GM19452 (cell line): ENCODE measurements around the gene TMIGD1.

Experiments
- ATAC-seq: cut with Tn5 transposase; IDR thresholded peaks from one replicate; pipeline ENCODE4 v1.9.1; 2021; ENCODE audit not compliant: unreplicated experiment

TMIGD1 gene

DNA sequence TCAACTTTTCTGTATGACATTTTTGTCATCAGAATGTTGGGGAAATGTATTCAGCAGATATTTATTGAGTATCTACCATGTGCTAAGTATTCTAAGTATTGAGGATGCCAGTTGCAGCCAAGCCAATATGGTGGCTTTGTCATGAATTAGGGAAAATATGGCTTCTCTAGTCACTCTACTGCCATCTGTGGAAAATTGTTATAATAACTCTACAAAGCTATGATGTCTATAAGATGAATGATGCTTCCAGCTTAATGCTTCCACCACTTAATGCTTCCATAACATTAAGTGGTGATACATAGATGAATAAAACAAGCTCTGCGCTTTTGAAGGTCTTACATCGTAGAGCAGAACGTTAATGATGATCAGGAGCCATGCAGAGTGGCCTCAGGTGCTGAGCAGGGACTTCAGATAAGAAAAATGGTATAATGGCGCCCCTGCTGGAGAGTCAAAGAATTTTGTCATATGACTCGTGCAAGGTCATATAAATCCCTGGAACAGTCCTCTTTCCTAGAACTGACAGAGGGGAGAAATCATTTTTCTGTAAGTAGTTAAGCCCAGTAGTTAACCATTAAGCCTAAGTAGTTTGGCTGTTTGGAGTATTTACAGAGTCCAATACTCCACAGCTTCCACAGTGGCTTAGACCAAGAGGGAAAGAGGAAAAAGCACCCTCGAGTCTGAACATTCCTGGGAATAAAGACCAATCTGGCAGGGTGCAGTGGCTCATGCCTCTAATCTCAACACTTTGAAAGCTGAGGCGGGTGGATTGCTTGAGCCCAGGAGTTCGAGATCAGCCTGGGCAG is 2.7 kb upstream of the TMIGD1 start:
- ATAC-seq = no peak

DNA sequence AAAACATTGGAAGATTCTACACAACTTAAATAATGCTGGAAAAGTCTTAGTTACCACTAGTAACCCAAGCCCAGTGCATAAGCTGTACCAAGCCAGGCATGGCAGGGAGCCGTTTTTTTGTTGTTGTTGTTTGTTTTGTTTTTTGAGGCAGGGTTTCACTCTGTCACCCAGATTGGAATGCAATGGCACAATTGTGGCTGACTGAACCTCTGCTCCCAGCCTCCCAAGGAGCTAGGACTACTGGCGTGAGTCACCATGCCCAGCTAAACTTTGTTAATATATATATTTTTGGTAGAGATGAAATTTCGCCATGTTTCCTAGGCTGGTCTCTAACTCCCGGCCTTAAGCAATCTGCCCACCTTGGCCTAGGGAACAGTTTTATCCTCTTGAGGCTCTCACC is 564 bp upstream of the TMIGD1 start:
- no peak for ATAC-seq

DNA sequence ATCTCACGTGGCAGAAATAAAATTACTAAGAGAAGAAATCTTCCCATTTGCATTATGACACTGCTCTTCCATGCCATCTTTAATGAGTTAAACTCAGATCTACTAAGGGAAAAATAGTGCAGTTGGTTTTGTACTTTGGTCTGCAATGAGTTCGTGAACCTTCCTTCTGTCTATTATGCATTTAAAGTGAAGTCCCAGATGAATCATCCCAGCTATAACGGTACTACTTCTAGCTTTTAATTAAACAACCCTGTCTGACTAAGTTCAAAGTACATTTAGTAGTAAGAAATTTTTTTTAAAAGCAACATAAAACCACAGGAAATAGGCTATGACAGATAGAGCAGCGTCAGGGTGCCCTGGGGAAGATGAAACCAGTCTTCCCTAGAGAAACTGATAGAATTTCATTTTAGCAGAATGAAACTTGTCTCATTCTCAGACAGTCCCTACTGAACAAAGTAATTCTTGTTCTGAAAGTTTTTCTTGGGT is 1.8 kb downstream of the TMIGD1 start:
- peak; percentile 60 for ATAC-seq

DNA sequence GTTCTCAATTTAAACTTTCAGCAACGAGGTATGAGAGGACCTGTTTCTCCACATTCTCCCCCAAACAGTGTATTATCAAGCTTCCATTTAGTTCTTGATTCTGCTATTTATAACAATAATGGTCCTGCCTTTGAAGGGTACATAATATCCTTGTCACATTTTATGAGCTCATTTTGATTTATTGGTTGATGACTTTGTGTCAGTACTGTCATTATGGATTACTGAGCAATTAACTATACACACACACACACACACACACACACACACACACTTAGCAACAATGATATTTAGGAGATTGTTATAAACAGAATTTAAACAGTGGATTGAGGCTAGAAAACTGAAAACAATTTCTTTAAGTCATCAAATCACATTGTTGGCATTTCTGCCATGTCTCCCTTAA is 7.0 kb downstream of the TMIGD1 start:
- ATAC-seq = no peak

DNA sequence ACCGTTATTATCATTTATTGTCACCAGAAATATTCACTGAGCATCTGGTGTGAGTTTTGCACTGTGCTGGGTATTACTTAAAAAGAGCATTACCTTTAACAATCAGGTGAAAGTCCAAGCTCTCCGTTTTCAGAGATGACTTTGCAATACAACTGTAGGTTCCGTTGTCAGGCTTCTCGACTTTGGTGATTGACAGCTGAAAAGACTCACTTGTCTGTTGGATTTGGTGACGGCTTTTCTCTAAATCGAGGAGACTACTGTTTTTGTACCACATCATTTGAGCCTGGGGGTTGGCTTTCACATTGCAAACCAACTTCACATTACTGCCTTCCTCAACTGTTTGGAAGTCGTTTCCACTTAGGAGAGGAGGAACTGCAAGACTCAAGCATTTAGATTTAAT is 9.1 kb downstream of the TMIGD1 start:
- no peak for ATAC-seq

DNA sequence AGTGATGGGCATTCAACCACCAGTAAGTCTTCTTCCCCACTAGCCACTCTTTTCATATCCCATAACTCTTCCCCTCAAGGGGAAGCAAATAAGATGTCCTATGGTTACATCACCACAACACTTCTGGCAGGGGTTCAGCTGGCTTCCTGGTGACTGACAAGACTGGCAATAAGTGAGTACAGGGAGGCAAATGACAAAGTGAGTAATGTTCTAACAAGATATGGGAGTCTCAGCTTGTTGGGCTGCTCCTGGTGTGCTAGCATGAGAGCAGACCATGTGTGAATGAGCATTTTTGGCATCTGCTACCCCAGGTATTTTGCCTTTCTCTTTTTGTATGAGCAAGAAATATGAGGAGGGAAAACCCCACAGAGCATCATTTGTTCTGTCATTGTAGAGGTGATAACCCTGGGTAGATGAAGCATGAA is 9.9 kb downstream of the TMIGD1 start:
- no peak for ATAC-seq

DNA sequence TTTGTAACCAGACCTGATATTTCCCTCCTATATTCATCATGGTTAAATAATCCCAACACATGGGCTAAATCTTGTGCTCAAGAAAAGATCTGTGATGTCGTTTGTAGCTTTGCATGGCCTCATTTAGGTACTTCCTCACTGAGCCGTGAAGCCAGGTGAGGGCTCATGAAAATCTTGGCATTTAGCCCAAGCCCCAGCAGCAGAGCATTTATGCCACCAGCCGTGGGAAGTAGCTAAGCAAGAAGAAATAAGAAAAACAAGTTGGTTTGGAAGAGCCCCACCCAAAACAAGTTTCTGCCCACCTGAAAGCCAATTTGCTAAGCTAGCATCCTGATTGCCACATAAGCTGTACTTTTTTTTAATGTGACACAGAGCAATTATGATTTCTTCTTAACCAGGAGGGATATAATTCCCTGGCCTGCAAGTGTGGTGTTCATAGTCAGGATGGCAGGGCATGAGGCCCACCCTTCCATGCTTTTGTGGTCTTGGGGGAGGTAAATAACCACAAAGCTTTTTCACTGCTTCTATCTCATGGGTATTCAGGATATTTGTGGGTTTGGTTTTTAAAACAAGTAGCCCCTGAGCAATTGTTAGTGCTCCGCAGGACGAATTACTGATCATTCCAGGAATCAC is 10.5 kb downstream of the TMIGD1 start:
- no peak for ATAC-seq

DNA sequence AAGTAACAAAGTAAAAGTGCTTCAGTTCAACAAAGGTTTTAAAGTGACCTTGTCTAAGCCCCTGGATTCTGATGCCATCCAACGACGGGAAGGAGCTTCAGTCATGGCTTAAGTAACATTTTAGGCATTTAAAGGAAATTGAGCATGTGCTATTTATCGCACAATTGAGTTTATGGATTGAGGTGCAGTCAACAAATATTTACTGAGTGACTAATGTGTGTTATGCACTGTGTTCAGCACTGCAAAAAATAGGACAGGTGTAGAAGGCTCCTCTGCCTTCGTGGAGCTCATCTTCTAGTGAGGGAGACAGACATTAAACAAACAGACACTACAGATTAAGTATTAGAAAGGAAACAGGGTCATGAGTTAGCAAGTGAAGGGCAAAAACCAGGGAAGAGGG is 12.5 kb downstream of the TMIGD1 start:
- no peak for ATAC-seq

DNA sequence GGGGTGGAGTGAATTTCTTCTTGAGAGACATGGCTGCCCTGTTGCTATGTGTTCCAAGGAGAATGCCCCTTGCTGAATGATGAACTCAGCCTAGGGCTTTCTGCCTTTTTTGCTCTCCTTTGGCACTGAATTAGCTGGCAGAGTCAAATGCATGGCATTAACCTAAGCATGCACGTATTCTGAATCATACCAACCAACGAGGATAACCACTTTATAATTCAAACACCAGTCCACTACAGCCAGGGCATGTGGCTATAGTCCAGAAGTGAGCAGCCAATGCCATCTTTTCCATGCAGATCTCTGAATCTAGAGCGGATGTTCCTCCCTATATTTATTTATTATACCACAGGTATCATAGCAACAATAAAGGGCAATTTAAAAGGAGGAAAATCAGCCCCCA is 15.7 kb downstream of the TMIGD1 start:
- ATAC-seq = no peak

DNA sequence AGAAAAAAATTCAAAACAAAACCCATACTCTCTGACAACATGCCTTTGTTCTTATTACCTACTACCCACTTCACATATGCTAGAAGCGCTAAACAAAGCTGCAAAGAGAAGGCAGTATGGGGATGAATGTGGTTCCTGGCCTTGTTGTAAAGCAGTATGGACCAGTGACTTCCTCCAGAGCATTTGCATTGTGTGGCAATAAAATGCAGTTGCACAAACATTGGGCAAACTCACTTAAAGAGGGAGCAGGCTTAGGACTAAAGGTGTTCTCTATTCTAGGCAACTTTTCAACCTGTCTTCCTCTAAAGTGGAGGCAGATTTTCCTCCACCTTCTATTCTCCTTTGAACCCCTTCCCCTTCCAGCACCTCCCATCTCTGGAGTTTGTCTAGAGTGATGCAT is 17.1 kb downstream of the TMIGD1 start:
- no peak for ATAC-seq

DNA sequence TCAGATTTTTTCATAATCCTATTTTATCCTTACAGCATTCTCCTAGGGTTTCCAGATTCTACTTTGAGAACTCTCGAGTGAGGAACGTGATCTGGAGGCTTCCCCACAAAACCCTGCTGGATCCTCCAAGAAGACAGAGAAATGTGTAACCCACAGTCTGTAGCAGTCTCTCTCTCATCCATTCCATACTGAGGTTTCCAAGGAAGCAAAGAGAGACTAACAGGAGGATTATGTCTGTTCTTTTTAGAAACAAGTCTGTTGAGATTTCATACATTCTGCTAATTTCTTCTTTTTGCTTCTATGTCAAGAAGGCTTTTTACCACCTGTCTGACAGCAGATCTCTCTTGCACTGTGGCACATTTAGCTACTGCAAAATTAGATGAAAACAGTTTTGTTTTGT is 18.8 kb downstream of the TMIGD1 start:
- no peak for ATAC-seq

DNA sequence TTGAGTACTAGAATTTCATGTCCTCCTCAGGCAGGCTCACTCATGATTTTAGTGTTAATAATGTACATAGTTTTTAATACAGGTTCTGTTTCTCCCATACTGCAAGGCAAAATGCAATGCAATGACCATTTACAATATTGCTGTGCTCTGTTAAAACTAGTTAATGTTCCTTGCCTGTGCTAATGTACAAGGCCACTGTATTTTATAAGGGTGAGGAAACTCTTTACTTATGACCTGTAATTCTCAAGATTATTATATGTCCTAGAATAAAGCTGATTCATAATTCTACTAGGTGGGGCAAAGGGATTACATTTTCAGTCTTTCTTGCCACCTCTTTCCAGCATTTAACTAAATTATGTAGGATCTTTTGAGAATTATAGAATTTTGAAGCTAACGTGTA is 19.4 kb downstream of the TMIGD1 start:
- no peak for ATAC-seq

DNA sequence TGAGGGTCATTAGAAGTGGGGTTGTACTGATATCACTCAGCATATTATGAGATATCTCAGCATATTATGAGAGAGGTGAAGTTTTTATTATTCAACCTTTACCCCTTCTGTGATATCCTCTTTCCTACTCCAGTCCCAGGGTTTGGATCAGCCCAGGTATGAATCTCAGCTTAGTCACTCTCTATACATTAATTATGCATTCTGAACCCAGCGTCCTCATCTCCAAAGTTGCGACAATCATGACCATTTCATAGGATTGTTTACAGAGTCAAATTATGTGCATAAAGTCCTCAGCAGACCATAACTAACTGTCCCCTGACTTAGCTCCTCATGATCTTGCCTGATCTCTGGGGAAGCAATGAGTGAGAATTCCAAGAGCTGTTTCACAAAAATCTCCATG is 21.6 kb downstream of the TMIGD1 start:
- ATAC-seq = no peak

DNA sequence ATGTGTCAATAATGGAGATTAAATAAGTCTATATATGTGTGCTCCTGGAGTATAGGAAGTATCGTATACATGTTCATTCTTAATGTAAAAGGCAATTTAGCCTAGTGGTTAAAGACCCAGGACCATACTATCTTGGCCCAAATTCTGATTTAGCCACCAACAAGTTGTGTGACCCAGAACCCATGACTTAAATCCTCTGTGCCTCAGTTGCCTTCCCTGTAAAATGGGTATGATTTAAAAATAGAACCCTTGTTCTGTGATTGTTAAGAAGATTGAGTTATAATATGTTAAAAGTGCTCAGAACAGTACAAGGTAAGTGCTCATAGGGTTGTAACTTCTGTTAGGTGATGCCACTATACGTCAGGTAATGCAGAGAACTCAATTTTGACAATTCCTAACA is 23.3 kb downstream of the TMIGD1 start:
- ATAC-seq = no peak

DNA sequence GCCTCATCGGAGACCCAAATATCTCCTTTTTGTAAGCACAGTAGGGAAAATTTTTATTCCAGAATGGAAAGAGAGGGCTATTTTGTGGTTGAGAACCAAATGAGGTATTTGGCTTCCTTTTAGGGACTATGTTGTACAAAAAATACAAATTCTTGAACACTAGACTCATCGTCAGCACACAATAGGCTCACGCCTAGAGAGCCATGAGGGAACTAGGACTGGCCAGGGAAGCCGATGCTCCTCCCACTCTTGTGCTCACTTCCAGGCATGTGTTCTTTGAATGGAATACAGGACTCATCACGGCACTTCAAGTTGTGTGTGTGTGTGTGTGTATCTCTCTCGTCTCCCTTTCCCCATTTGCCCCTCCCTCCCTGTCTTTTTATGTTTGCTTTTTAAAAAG is 24.3 kb downstream of the TMIGD1 start:
- ATAC-seq = no peak

DNA sequence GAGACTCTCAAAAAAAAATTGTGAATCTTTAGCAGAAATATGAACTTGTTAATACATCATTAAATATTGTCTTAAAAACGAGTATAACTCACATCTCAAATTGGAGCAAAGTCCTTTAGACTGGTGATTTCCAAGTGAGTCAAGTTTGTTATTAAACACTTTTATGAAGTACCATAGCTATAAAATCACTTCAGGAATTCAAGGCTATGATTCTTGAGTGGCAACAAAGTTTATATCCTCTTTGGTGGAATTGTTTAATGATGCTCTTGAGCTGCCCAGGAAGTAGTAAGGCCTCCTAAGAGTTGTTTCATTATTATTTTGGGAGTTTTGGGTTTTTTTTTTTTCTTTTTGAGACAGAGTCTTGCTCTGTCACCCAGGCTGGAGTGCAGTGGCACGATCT is 25.5 kb downstream of the TMIGD1 start:
- ATAC-seq = no peak

DNA sequence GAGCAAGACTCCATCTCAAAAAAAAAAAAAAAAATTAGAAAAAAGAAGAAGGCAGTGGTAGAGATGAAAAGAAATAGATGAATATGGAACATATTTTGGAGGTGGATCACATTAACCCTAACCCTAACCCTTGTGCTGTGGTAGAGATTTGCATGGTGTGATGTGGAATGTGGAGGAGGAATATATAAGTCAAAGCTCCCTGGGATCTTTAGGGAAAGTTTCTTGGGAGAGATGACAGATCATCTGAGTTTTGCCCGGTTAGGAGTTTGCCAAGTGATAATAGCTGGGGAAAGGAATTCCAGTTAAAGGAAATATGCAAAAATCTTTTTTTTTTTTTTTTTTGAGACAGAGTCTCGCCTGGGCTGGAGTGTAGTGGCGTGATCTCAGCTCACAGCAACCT is 29.1 kb downstream of the TMIGD1 start:
- no peak for ATAC-seq

DNA sequence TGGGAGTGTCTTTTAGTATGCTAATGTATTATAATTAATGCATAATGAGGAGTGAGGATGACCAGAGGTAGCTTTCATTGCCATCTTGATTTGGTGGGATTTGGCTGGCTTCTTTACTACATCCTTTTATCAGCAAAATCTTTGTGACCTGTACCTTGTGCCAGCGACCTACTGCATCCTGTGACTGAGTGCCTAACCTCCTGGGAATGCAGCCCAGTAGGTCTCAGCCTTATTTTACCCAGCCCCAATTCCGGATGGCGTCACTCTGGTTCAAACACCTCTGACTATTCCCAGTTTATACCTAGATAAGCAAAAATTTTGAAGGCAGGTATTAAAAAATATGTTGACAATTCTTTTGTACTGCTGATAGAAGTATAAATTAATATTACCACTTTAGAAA is 31.6 kb downstream of the TMIGD1 start:
- no peak for ATAC-seq

DNA sequence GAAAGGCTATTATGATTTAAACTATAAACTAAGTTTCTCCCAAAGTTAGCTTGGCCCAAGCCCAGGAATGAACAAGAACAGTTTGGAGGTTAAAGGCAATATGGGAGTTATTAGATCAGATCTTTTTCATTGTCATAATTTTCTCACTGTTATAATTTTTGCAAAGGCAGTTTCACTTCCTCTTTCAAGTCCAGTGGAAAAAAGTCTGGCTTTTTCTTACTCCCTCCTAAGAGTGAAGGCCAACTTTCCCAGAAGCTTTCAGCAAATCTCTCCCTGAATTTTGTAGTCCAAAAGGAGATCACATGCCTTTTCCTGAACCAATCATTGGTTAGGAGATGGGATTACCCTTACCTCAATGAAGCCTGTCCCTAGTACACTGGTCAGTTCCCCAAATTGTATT is 33.0 kb downstream of the TMIGD1 start:
- ATAC-seq = no peak

DNA sequence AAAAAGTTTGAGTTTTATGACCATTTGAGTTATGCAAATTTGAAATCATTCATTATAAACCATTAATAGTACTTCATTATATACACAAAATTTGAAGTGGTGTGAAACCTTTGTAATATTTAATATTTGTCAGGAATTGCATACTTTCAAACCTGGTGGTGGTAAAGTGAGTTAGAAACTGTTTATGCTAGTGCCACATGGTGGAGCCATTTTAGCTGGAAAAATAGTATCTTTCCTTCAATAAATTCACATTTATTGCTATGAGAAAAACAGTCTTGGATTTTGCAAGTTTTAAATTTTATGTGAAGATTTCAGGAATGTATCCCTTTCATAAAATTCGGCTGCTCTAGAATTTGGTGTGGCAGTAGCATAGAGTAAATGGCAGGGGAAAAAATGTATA is 34.9 kb downstream of the TMIGD1 start:
- ATAC-seq = no peak

DNA sequence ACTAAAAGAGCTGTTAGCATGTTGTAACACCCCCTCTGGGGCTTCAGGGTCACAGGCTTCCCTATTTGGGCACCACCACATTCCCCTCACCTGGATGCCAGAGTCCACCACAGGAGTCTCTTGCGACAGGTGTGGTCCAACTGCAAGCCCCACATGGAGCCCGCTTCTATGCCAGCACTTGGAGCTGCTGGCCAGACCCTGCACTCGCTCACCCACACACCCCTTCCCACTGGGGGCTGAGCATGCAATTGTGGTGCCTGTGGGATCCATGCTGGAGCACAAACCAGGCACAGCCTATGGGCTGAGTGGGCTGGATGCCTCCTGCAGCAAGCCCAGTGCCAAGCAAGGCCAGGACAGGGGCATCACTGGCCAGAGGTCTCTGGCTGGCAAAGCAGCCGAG is 36.1 kb downstream of the TMIGD1 start:
- ATAC-seq = no peak

DNA sequence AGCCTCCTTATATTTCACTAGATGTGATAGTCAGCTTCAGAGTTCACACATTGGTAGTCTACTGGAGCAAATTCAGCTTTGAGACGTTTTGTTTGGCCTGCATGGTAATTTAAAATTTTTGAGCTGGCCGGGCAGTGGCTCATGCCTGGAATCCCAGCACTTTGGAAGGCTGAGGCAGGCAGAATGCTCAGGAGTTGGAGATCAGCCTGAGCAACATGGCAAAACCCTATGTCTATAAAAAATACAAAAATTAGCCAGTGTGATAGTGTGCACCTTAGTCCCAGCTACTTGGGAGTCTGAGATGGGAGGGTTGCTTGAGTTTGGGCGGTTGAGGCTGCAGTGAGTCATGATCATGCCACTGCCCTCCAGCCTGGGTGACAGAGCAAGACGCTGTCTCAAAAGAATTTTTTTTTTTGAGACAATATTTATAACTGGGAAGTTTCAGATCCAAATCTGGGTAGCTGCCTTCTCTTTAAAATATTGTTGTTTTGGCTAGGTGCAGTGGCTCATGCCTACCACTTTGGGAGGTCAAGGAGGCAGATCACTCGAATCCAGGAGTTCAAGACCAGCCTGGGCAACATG is 37.3 kb downstream of the TMIGD1 start:
- ATAC-seq = no peak
